ENCODE data around the gene ZNF101. TPM values are rescaled to one million over a fixed set of nuclear protein-coding genes. Genes with fewer than 3 reads are reported as not detected.

ZNF101 gene
- 4.7 and 4.8 TPM in 2 replicates for total RNA-seq

DNA sequence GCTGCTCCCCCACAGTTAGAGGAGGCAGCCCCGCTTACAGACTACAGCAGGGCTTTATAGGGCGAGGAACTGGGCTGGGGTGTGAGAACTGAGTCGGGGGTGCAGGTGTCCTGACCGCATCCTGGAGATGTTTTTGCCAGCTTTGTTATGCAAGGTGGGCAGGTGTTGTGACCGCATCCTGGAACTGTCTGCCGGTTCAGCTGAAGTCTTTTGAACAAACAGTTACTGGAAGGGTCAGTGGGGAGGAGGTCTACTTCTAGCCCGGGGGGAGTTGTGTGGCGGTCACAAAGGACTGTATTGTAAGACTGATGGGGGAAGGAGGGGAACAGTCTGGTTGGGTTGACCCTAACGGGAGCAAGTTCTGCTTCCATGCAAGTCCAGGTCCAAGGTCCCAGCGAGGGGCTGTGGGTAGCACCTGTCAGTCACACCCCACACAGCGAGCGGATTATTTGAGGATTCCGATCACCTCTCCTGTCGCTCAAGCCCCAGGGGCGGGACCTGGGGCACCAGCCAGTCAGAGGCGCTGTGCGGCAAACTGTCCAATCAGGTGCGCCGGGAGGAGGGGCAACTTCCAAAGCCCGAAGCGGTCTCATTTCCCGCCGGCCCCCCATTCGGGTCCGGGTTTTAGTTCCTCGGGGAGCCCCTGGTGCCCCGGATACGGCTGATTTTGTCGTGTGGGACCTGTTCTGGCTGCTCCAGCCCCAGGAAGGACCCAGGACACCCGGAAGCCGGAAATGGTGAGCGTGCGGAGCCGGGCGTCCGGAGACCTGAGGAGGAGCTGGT, at the start of gene ZNF101:
ZNF101 (plus strand) TSS at position 610 of the 783 bp plus-strand sequence; CDS start at position 735, 125 bp downstream.

GRCh38 chr19:19627621-19628500, 40.8 kb upstream of the ZNF101 start, which contains the start of gene LPAR2:
LPAR2 (minus strand) TSS chr19:19628220; CDS start chr19:19627275, 945 bp downstream.

DNA sequence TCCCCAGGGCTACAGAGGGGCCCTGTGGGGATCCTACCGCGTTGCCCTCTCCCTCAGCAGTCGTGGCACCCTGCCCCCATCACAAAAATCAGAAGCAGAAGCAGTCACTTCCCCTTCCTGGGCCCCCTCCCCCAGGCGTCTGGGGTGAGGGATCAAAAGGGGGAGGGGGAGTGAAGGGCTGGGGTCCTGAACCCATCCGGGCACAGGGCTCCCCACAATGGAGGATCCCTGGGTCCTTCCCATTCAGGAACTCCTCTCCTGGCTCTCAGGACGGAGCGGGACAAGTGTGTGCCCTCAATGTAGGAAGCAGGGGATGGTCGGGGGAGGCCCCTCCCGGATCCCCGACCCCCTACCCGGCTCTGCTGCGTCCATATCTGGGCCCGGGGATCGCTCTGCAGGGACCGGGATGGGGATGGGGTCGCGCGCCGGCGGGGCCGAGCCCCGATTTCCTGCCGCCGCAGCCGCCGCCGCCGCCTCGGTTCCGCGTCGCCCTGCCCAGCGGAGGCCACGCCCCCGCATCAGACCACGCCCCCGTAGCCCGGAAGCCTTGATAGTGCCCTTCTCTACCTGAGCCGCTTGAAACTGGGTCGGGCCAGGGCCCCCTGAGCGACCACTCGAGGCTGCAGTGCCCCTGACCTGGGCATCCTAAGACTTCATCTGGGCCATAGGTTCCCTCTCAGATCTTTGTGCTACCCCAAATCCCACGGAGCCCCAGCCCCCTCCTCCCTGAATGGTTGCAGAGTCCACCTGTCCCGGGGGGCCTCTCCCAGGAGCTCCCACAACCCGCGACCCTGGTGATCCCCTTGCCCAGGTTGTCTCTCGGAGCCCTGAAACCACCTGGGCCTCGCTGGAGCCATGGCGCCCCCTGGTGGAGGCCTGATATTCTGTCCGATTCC, 25.2 kb upstream of the ZNF101 start, which contains the start of gene GMIP:
GMIP (minus strand) TSS at position 500 of the 896 bp plus-strand sequence; CDS start at position 372, 128 bp downstream.

GRCh38 chr19:19663256-19664120, 5.2 kb upstream of the ZNF101 start, which contains the start of gene ATP13A1:
ATP13A1 (minus strand) TSS chr19:19663676; CDS start chr19:19663666, 10 bp downstream.

GRCh38 chr19:19732579-19733501, 64.2 kb downstream of the ZNF101 start, which contains the start of gene ZNF14:
ZNF14 (minus strand) TSS chr19:19733112; CDS start chr19:19732958, 154 bp downstream.

Small RNA genes lying within 50 kb of the gene (small RNA-seq; reads per million reads assigned to genes)
- gene AC011458.2, result not detected

Other genes starting within 250 kb of the ZNF101 start
- gene TSSK6, start 153.3 kb upstream of the ZNF101 start, total RNA-seq, result 1.1 and 3.1 TPM in 2 replicates
- 91.1 and 168 TPM in 2 replicates for gene NDUFA13, start 152.6 kb upstream of the ZNF101 start, total RNA-seq
- gene YJEFN3, start 139.9 kb upstream of the ZNF101 start, total RNA-seq, result 0.39 and 0.76 TPM in 2 replicates
- gene CILP2, start 130.6 kb upstream of the ZNF101 start, total RNA-seq, result 0.33 and 1.2 TPM in 2 replicates
- 2.0 and 5.5 TPM in 2 replicates for gene PBX4, start 50.2 kb upstream of the ZNF101 start, total RNA-seq
- 21.4 and 23.2 TPM in 2 replicates for gene LPAR2, start 40.6 kb upstream of the ZNF101 start, total RNA-seq
- gene GMIP, start 25.2 kb upstream of the ZNF101 start, total RNA-seq, result 9.0 and 10.5 TPM in 2 replicates
- gene ATP13A1, start 5.2 kb upstream of the ZNF101 start, total RNA-seq, result 42.4 and 106 TPM in 2 replicates
- 3.7 and 6.3 TPM in 2 replicates for gene ZNF14, start 64.3 kb downstream of the ZNF101 start, total RNA-seq
- 22.4 and 23.3 TPM in 2 replicates for gene ZNF506, start 152.9 kb downstream of the ZNF101 start, total RNA-seq
- 5.9 and 9.8 TPM in 2 replicates for gene ZNF253, start 197.0 kb downstream of the ZNF101 start, total RNA-seq
- 8.4 and 8.6 TPM in 2 replicates for gene ZNF93, start 232.1 kb downstream of the ZNF101 start, total RNA-seq

All from placental epithelial cell (primary cell).